ENCODE measurements around the gene MUC5B. TPM values are rescaled to one million over a fixed set of nuclear protein-coding genes. Genes with fewer than 3 reads are reported as not detected.
A peak's percentile ranks its signal among the peaks of the same experiment; 100 is the strongest.

MUC5B gene
- total RNA-seq, 1 experiment from 2014 or later, result not detected

GRCh38 chr11:1201395-1202153 is 21.3 kb upstream of the MUC5B start:
- Histone ChIP-seq H3K27ac (ENCODE audit: low read depth, low read length, poor library complexity, severe bottlenecking) (no peak overlapping the region), H3K27me3 (replicated peaks; ENCODE audit: insufficient read depth, low read depth, low read length, poor library complexity) (peaks cover 4% of the 10 kb centered on the region), H3K4me1 (ENCODE audit: insufficient read depth, low read length, poor library complexity, severe bottlenecking) (no peaks in the 10 kb centered on the region), H3K36me3 (ENCODE audit: insufficient read depth, low read length, poor library complexity, severe bottlenecking) (no peaks in the 10 kb centered on the region), H3K4me3 (ENCODE audit: low read depth, low read length, poor library complexity, severe bottlenecking) (no peak overlapping the region), H3K9me3 (ENCODE audit: low read depth, low read length, poor library complexity, severe bottlenecking) (no peaks in the 10 kb centered on the region)
- TF ChIP-seq EZH2 (IDR thresholded peaks at IDR 0.05; ENCODE audit: borderline replicate concordance, low read depth, low read length, poor library complexity, severe bottlenecking) (no peak), CTCF (conservative IDR thresholded peaks at IDR 0.05; ENCODE audit: low read depth, low read length) (no peak)
- intact Hi-C loops (cut with micrococcal nuclease; ENCODE audit: unreplicated experiment), result no loop called here
- ChIA-PET POLR2A (ENCODE audit: low non-redundant PET) (no interaction called here), CTCF (no interaction called here)
- BruUV-seq (replicated peaks), result no TSS peak
- no peak for DNase-seq (ENCODE audit: low spot score)

- BruUV-seq (replicated peaks), result no TSS peak
- CTCF ChIA-PET, result no interaction called here
- DNase-seq (ENCODE audit: low spot score), result peak; percentile 42
Measured at GRCh38 chr11:1202154-1202775, 20.6 kb upstream of the MUC5B start.

More at GRCh38 chr11:1202154-1202775, 20.6 kb upstream of the MUC5B start:
- intact Hi-C loops (cut with micrococcal nuclease; ENCODE audit: unreplicated experiment), result no loop called here
- no peaks in the 10 kb centered on the region for H3K36me3 ChIP-seq (ENCODE audit: insufficient read depth, low read length, poor library complexity, severe bottlenecking)
- H3K4me1 ChIP-seq (ENCODE audit: insufficient read depth, low read length, poor library complexity, severe bottlenecking), result no peaks in the 10 kb centered on the region
- TF ChIP-seq EZH2 (IDR thresholded peaks at IDR 0.05; ENCODE audit: borderline replicate concordance, low read depth, low read length, poor library complexity, severe bottlenecking) (no peak), CTCF (conservative IDR thresholded peaks at IDR 0.05; ENCODE audit: low read depth, low read length) (no peak)
- POLR2A ChIA-PET (ENCODE audit: low non-redundant PET), result no interaction called here
- H3K9me3 ChIP-seq (ENCODE audit: low read depth, low read length, poor library complexity, severe bottlenecking), result no peaks in the 10 kb centered on the region
- no peak overlapping the region for H3K4me3 ChIP-seq (ENCODE audit: low read depth, low read length, poor library complexity, severe bottlenecking)
- H3K27ac ChIP-seq (ENCODE audit: low read depth, low read length, poor library complexity, severe bottlenecking), result no peak overlapping the region
- H3K27me3 ChIP-seq (replicated peaks; ENCODE audit: insufficient read depth, low read depth, low read length, poor library complexity), result peaks cover 4% of the 10 kb centered on the region
